ENCODE measurements around the gene FLNB. TPM values are rescaled to one million over a fixed set of nuclear protein-coding genes. Genes with fewer than 3 reads are reported as not detected.

The FLNB gene
- polyA plus RNA-seq, 3 donors: 0.47 to 4.0 (median 2.1) TPM

- WGBS (ENCODE audit: insufficient coverage): 90% methylated on average over 2 of the region's 3 CpGs
- Histone ChIP-seq H4K20me1 (ENCODE audit: insufficient read depth, low read length) (no peaks in the 10 kb centered on the region), H3K27me3 (ENCODE audit: control insufficient read depth in 2 of 2, insufficient read depth in 2 of 2, low read length in 2 of 2) (no peaks in the 10 kb centered on the region), H3K79me2 (ENCODE audit: insufficient read depth, low read length) (peaks cover 72% of the 10 kb centered on the region), H3K27ac (ENCODE audit: low read depth in 1 of 2, low read length in 2 of 2) (no peak overlapping the region), H3K4me2 (replicated peaks; ENCODE audit: extremely low read depth, low read length, poor library complexity, severe bottlenecking) (no peak overlapping the region), H3K4me1 (ENCODE audit: control insufficient read depth in 1 of 2, insufficient read depth in 2 of 2, low read length in 2 of 2) (peaks cover 25 to 28% of the 10 kb centered on the region in 2 donors), H2AFZ (ENCODE audit: insufficient read depth, low read depth, low read length, poor library complexity, severe bottlenecking) (no peak overlapping the region), H3K9ac (ENCODE audit: insufficient read depth, low read length, poor library complexity, severe bottlenecking) (no peak overlapping the region), H3K9me3 (replicated peaks in 1 of 2; ENCODE audit: control insufficient read depth in 1 of 2, insufficient read depth in 1 of 2, low read length in 2 of 2) (no peaks in the 10 kb centered on the region), H3K36me3 (replicated peaks in 1 of 2; ENCODE audit: control insufficient read depth in 1 of 2, insufficient read depth in 2 of 2, low read length in 2 of 2) (no peaks in the 10 kb centered on the region), H3K4me3 (replicated peaks in 1 of 3; ENCODE audit: low read depth in 2 of 3, low read length in 3 of 3) (no peak overlapping the region)
- intact Hi-C loops (cut with micrococcal nuclease): loop anchor here in 1 of 2 donors (10.0 kb wide), 1 partner anchor 153 kb away; no protein-coding TSS in a partner anchor
- Mint-ChIP-seq H3K4me3 (no peak overlapping the region), H3K27me3 (ENCODE audit: low read depth in 3 of 3) (peaks cover 2 to 5% (median 2%) of the 10 kb centered on the region in 3 donors), H3K36me3 (peaks cover 4% of the 10 kb centered on the region in 2 donors), H3K27ac (no peak overlapping the region), H3K9me3 (no peaks in the 10 kb centered on the region), H3K4me1 (peaks cover 35% of the 10 kb centered on the region)
- no peak for DNase-seq
- no peak for TF ChIP-seq CTCF (IDR thresholded peaks at IDR 0.05)
These were observed 3.4 kb downstream of the FLNB start for GRCh38 chr3:58011580-58011979.

GRCh38 chr3:58012302-58012701 is 4.1 kb downstream of the FLNB start:
- H3K27ac ChIP-seq (ENCODE audit: low read depth in 1 of 2, low read length in 2 of 2): no peak overlapping the region
- no peak overlapping the region for H2AFZ ChIP-seq (ENCODE audit: insufficient read depth, low read depth, low read length, poor library complexity, severe bottlenecking)
- H3K4me1 ChIP-seq (ENCODE audit: control insufficient read depth in 1 of 2, insufficient read depth in 2 of 2, low read length in 2 of 2): peaks cover 25 to 28% of the 10 kb centered on the region in 2 donors
- H3K27me3 ChIP-seq (ENCODE audit: control insufficient read depth in 2 of 2, insufficient read depth in 2 of 2, low read length in 2 of 2): no peaks in the 10 kb centered on the region
- intact Hi-C loops (cut with micrococcal nuclease): loop anchor here in 1 of 2 donors (10.0 kb wide), 1 partner anchor 152 kb away; no protein-coding TSS in a partner anchor
- DNase-seq: no peak
- peaks cover 35% of the 10 kb centered on the region for H3K4me1 Mint-ChIP-seq
- no peaks in the 10 kb centered on the region for H3K9me3 Mint-ChIP-seq
- H3K36me3 ChIP-seq (replicated peaks in 1 of 2; ENCODE audit: control insufficient read depth in 1 of 2, insufficient read depth in 2 of 2, low read length in 2 of 2): no peaks in the 10 kb centered on the region
- H3K9me3 ChIP-seq (replicated peaks in 1 of 2; ENCODE audit: control insufficient read depth in 1 of 2, insufficient read depth in 1 of 2, low read length in 2 of 2): no peaks in the 10 kb centered on the region
- no peak overlapping the region for H3K27ac Mint-ChIP-seq
- H4K20me1 ChIP-seq (ENCODE audit: insufficient read depth, low read length): no peaks in the 10 kb centered on the region
- H3K4me2 ChIP-seq (replicated peaks; ENCODE audit: extremely low read depth, low read length, poor library complexity, severe bottlenecking): no peak overlapping the region
- 100% methylated on average over 1 of the region's 1 CpG for WGBS (ENCODE audit: insufficient coverage)
- peaks cover under 1 to 5% (median 2%) of the 10 kb centered on the region in 3 donors for H3K27me3 Mint-ChIP-seq (ENCODE audit: low read depth in 3 of 3)
- H3K79me2 ChIP-seq (ENCODE audit: insufficient read depth, low read length): peaks cover 72% of the 10 kb centered on the region
- TF ChIP-seq CTCF (IDR thresholded peaks at IDR 0.05): no peak
- H3K36me3 Mint-ChIP-seq: peaks cover 4% of the 10 kb centered on the region in 2 donors
- H3K9ac ChIP-seq (ENCODE audit: insufficient read depth, low read length, poor library complexity, severe bottlenecking): no peak overlapping the region
- no peak overlapping the region for H3K4me3 Mint-ChIP-seq
- H3K4me3 ChIP-seq (replicated peaks in 1 of 3; ENCODE audit: low read depth in 2 of 3, low read length in 3 of 3): no peak overlapping the region
